ENCODE measurements around the gene SOHLH2.

Gene SOHLH2

DNA sequence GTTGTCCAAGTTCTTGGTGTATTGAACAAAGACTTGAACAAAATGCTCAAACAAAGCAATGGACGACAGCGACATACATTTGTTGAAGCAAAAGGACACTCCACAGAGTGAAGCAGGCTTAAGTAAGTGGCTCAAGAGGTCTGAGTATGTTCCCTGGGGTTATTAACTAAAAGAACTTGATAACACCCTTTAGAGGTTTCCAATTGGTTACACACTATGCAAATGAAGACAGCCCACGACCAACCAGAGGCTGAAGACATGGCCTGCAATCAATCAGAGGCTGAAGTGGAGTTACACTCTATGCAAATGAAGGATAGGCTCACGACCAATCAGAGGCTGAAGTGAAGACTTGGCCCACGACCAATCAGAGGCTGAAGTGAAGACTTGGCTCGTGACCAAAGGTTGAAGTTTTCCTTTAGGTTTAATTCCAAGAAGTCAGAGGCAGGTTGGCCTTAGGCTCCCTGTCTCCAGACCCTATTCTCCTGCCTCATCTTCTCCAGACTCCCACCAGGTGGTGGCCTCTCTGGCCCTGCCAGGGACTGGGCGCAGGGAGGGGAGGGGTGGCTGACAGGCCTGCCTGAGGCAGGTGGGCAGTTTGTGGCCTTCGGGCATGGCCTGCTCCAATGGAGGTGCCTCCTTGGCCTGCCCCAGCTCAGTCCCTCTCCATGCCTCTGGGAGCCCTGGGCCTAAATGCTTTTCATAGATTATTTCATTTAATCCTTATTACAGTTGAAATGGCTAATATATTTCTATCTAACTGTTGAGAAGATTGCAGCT, 45.2 kb upstream of the SOHLH2 start:
- H3K9me3 ChIP-seq (ENCODE audit: insufficient read depth, low read depth, low read length) = no peaks in the 10 kb centered on the region
- H3K4me1 ChIP-seq (ENCODE audit: insufficient read depth, low read length, poor library complexity, severe bottlenecking) = no peaks in the 10 kb centered on the region
- no peaks in the 10 kb centered on the region for H3K36me3 ChIP-seq (ENCODE audit: insufficient read depth, low read length)
- no peaks in the 10 kb centered on the region for H3K79me2 ChIP-seq (ENCODE audit: insufficient read depth, low read length)
- H2AFZ ChIP-seq (ENCODE audit: low read length) = no peak overlapping the region
- H3K4me2 ChIP-seq (ENCODE audit: low read depth, low read length, poor library complexity, severe bottlenecking) = no peak overlapping the region
- TF ChIP-seq CTCF (conservative IDR thresholded peaks at IDR 0.05; ENCODE audit: low read length) (no peak), EZH2phosphoT487 (IDR thresholded peaks at IDR 0.05; ENCODE audit: borderline replicate concordance) (no peak)
- H3F3A ChIP-seq (ENCODE audit: low read depth) = no peaks in the 10 kb centered on the region
- no peak overlapping the region for H3K4me3 ChIP-seq (ENCODE audit: low read length, poor library complexity, severe bottlenecking)
- H3K27me3 ChIP-seq (ENCODE audit: insufficient read depth, low read length, poor library complexity, severe bottlenecking) = no peaks in the 10 kb centered on the region
- H4K20me1 ChIP-seq (ENCODE audit: insufficient read depth, low read length, poor library complexity, severe bottlenecking) = no peaks in the 10 kb centered on the region
- H3K9ac ChIP-seq (ENCODE audit: low read depth, low read length, poor library complexity, severe bottlenecking) = no peak overlapping the region
- no peaks in the 10 kb centered on the region for H3K9me2 ChIP-seq (replicated peaks; ENCODE audit: low read depth, low read length)

DNA sequence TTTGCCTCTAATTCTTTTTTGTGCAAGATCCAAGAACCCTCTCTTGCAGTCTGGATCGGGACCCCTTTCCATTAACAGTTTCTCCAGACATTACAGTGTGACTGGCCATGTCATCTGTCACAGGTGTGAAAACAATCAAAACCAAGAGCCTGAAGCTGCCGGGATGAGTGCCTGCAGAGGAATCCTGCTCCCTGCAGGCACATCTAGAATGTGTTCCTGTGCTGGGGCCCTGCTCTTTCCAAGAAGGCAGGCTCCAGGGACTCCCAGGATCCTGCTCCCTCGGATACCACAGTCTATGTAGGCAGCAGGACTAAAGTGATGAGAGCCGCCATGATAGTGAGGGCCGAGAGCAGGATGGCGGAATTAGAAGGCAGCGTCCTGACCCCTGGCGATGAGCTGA, 44.5 kb upstream of the SOHLH2 start:
- Histone ChIP-seq H2AFZ (ENCODE audit: low read length) (no peak overlapping the region), H4K20me1 (ENCODE audit: insufficient read depth, low read length, poor library complexity, severe bottlenecking) (no peaks in the 10 kb centered on the region), H3K4me3 (ENCODE audit: low read length, poor library complexity, severe bottlenecking) (no peak overlapping the region), H3F3A (ENCODE audit: low read depth) (no peaks in the 10 kb centered on the region), H3K4me1 (ENCODE audit: insufficient read depth, low read length, poor library complexity, severe bottlenecking) (no peaks in the 10 kb centered on the region), H3K79me2 (ENCODE audit: insufficient read depth, low read length) (no peaks in the 10 kb centered on the region), H3K4me2 (ENCODE audit: low read depth, low read length, poor library complexity, severe bottlenecking) (no peak overlapping the region), H3K9ac (ENCODE audit: low read depth, low read length, poor library complexity, severe bottlenecking) (no peak overlapping the region), H3K36me3 (ENCODE audit: insufficient read depth, low read length) (no peaks in the 10 kb centered on the region), H3K9me3 (ENCODE audit: insufficient read depth, low read depth, low read length) (no peaks in the 10 kb centered on the region), H3K27me3 (ENCODE audit: insufficient read depth, low read length, poor library complexity, severe bottlenecking) (no peaks in the 10 kb centered on the region), H3K9me2 (replicated peaks; ENCODE audit: low read depth, low read length) (no peaks in the 10 kb centered on the region)
- TF ChIP-seq EZH2phosphoT487 (IDR thresholded peaks at IDR 0.05; ENCODE audit: borderline replicate concordance) (no peak), CTCF (conservative IDR thresholded peaks at IDR 0.05; ENCODE audit: low read length) (no peak)

DNA sequence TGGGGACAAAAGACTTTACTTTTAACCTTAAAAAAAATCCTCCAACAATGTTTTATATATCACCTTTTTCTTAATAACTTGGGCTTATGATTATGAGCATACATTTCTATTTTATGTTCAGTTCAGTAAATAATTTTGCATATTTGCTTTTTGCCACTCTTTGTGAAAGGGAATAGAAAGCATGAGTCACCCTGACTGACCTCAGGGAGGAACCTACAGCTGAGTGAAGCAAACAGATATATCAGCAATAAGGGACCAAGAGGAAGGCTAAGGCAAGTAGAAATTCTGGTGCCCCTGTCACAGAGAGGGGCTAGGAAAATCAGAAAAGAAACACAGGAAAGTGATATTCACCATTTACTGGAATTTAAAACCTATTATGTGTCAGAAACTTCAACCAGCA, 37.2 kb upstream of the SOHLH2 start:
- Histone ChIP-seq H3K4me3 (ENCODE audit: low read length, poor library complexity, severe bottlenecking) (no peak overlapping the region), H3K36me3 (ENCODE audit: insufficient read depth, low read length) (no peaks in the 10 kb centered on the region), H2AFZ (ENCODE audit: low read length) (no peak overlapping the region), H3K9ac (ENCODE audit: low read depth, low read length, poor library complexity, severe bottlenecking) (no peak overlapping the region), H3K9me3 (ENCODE audit: insufficient read depth, low read depth, low read length) (no peaks in the 10 kb centered on the region), H3K4me1 (ENCODE audit: insufficient read depth, low read length, poor library complexity, severe bottlenecking) (no peaks in the 10 kb centered on the region), H3K27me3 (ENCODE audit: insufficient read depth, low read length, poor library complexity, severe bottlenecking) (no peaks in the 10 kb centered on the region), H3K4me2 (ENCODE audit: low read depth, low read length, poor library complexity, severe bottlenecking) (no peak overlapping the region), H3K79me2 (ENCODE audit: insufficient read depth, low read length) (no peaks in the 10 kb centered on the region), H3F3A (ENCODE audit: low read depth) (no peaks in the 10 kb centered on the region), H3K9me2 (replicated peaks; ENCODE audit: low read depth, low read length) (no peaks in the 10 kb centered on the region), H4K20me1 (ENCODE audit: insufficient read depth, low read length, poor library complexity, severe bottlenecking) (no peaks in the 10 kb centered on the region)
- TF ChIP-seq EZH2phosphoT487 (IDR thresholded peaks at IDR 0.05; ENCODE audit: borderline replicate concordance) (no peak), CTCF (conservative IDR thresholded peaks at IDR 0.05; ENCODE audit: low read length) (no peak)
